Measurements from ENCODE around the gene SMIM10L2A.

SMIM10L2A gene

GRCh38 chrX:135423173-135423864 is 1.6 kb downstream of the SMIM10L2A start:
- DNase-seq, result peak; percentile 44

DNA sequence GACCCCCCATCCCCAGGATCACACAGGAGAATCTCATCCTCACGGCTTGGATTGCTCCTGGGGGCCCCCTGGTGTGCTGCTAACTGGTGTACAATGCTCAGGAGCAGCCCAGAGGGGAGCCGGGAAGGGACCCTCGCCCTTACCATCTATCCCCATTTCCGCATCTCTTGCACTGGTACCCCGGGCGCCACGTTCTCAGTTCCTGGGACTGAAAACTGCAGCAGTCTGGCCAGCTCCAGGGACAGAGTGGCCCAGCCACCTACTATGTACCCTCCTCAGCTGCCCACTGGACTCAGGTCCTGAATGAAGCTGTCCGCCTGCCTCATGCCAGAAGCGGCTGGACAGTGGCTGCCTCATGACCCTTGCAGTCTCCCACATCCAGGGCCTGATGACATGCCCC is 2.7 kb downstream of the SMIM10L2A start:
- DNase-seq, result no peak

DNA sequence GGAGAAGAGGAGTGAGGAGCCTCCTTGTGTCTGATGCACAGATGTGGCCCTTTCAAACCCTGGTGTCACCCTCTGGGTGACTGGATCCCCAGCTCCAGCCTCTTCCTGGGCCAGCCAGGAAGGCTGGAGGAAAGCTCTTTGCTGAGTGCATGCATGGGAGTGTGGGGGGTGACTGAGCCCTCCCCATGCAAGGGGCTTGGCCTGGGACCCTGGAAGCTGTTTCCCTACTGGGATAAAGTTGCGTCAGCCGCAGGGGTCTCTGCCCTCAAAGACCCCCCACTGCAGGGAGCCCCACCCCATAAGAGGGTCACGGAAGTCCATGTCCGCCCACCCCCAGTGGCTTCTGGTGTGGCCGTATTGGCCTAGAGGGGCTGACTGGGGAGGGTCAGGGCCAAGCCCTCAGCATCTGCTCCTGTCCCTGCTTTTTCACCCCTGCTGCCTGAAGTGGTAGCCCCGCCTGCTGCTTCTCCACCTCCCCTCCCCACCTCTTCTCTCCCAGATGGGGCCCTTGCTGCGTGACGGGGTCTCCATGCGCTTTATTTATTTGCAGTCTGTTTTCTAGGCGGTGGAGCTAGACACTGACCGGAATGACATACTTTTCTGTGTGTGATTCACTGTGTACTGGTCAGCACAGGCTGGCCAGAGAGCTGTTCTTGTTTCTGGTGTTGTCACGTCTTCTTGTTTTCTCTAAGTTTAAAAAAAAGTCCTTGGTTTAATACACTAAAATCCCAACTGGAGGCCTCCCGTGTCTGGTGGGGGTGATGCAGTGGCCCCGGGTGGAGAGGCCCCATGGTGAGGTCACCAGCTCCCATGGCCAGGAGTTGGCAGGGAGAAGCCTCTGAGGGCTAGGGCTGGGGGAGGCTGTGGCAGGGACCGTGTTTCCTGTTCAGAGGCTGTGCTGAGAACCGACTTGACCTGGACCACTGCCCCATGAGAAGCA is 3.6 kb downstream of the SMIM10L2A start:
- no peak for DNase-seq

GRCh38 chrX:135429429-135429828 is 7.7 kb downstream of the SMIM10L2A start:
- no peak for DNase-seq

DNA sequence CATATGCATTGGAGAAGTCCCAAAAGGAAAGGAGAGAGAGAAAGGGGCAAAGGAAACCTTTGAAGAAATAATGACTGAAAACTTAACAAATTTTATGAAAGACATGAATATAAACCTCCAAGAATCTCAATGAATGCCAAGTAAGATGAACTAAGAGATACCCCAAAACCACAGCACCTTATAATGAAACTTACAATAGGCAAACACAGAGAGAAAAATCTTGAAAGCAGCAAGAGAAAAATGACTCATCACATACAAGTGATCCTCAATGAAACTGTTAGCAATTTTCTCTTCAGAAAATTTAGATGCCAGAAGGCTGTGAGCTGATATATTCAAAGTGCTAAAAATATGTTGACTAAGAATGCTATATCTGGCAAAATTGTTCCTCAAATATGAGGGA is 10.1 kb downstream of the SMIM10L2A start:
- no peak for DNase-seq

- DNase-seq, result no peak
Observed at GRCh38 chrX:135432453-135432852, 10.7 kb downstream of the SMIM10L2A start.

GRCh38 chrX:135432881-135433521 is 11.3 kb downstream of the SMIM10L2A start:
- DNase-seq, result no peak

GRCh38 chrX:135433531-135434257 is 11.9 kb downstream of the SMIM10L2A start:
- DNase-seq, result no peak

GRCh38 chrX:135434258-135435138 is 12.8 kb downstream of the SMIM10L2A start:
- no peak for DNase-seq

- DNase-seq, result no peak
Observed at GRCh38 chrX:135435139-135435922, 13.6 kb downstream of the SMIM10L2A start.

DNA sequence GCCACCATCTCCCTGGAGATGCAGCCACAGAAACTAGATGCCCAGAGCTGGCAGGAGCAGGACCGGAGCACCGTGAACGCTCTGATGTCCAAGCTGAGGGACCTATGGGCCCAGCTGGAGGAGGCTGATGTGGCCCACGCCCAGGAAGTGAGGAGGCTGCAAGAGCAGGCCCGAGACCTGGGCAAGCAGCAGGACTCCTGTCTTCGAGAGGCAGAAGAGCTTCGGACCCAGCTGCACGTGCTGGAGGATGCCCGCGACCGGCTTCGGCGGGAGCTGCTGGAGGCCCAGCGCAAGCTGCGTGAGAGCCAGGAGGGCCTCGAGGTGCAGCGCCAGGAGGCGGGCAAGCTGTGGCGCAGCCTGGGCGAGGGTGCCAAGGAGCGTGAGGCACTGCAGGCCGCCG is 14.2 kb downstream of the SMIM10L2A start:
- DNase-seq, result no peak

- DNase-seq, result no peak
Observed at GRCh38 chrX:135436456-135436855, 14.7 kb downstream of the SMIM10L2A start.

- no peak for DNase-seq
Observed at GRCh38 chrX:135436966-135437866, 15.5 kb downstream of the SMIM10L2A start.

DNA sequence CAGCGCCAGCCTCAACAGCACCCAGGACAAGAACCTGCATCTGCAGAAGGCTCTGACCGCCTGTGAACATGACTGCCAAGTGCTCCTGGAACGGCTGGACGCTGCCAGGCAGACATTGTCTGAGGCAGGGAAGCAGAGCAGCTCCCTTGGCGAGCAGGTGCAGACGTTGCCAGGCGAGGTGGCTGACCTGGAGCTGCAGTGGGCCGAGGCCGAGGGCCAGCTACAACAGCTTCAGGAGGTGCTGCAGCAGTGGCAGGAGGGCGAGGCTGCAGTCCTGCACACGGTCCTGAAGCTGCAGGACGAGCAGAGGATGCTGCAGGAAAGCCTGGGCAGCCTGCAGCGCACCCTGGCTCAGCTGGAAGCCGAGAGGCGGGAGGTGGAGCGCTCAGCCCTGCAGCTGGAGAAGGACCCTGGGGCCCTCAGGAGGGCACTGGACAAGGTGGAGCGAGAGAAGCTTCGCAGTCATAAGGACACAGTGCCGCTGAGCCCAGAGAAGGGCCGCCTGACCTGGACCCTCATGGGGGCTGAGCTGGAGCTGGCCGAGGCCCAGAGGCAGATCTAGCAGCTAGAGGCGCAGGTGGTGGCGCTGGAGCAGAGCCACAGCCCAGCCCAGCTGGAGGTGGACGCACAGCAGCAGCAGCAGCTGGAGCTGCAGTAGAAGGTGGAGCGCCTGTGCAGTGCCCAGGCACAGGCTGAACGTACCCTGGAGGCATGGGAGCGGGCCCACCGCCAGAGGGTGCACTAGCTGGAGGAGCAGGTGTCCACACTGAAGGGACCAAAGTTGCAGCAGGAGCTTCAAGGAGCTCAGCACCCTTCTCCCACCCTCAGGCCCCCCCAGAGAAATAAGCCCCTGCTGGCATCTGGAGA is 16.4 kb downstream of the SMIM10L2A start:
- no peak for DNase-seq

GRCh38 chrX:135438734-135439043 is 16.9 kb downstream of the SMIM10L2A start:
- no peak for DNase-seq

DNA sequence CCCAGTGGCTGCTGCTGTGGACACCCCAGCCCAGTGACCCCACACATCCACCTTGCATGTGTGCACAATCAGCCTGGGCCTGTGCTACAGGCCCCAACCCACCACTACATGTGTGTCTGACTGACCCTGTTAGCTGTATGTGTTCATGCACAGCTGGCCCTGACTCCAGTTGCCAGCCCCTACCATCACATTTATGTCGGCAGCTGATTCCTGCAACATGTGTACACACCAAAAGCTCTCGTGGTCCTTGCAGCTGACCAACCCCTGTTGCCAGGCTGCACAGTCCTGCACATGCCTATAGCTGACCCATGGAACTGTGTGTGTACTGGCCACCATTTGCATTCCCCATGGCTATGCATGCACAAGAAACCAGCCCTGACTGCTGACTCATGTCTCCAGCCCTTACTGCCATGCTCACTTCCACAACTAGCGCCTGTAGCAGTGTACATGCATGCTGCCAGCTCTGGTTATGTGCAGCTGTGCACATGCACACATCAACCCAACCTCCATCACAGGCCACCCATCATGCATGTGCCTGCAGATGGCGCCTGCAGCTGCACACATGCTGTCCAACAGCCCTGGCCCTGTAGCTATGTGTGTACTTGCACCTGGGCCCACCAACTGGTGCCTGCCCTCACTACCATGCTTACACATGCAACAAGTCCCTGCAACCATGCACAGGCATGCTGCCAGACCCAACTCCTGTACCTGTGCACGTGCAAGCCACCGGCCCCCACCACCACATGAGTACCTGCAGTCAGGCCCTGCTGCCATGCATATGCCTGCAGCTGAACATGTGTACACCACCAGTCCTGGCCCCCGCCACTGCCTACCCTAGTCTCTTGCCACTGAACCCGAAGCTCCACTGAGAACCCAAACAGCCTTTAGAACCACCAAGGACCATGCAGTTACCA is 28.1 kb downstream of the SMIM10L2A start:
- no peak for DNase-seq

GRCh38 chrX:135453381-135453780 is 31.6 kb downstream of the SMIM10L2A start:
- DNase-seq, result no peak

DNA sequence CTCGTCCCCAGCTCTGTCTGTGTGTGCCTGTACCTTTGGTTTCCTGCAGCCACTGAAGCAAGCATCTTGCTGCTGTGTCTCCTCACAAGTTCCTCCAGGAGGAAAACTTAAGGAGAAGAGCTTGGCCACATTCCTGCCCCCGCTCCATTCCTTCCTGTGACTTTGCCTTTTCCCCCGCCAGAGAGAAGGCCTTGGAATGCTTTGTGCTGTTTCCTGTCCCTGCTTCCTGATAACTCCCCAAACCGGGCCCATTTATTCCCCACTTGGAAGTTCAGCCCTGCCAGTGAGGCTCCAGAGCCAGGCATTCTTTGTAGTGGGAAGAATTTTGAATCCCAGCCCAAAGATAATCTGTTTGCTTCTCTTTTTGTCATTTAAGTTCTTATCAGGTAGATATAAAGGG is 33.1 kb downstream of the SMIM10L2A start:
- DNase-seq, result no peak

Measured in activated CD8-positive, alpha-beta memory T cell treated with anti-CD3 and anti-CD28 coated beads, Interleukin-2, amount 50 U/mL, for 48 hours (primary cell).